Measurements from ENCODE around the gene VDR. TPM values are rescaled to one million over a fixed set of nuclear protein-coding genes. Genes with fewer than 3 reads are reported as not detected.

Gene VDR
- total RNA-seq, 1 donor, result 32.2 TPM

- Histone ChIP-seq H3K9me3 (ENCODE audit: low read depth, low read length) (no peaks in the 10 kb centered on the region), H3K4me3 (ENCODE audit: insufficient read depth, low read length) (no peak overlapping the region), H3K27ac (ENCODE audit: low read depth, low read length) (no peak overlapping the region), H3K36me3 (ENCODE audit: insufficient read depth, low read length) (peaks cover 35% of the 10 kb centered on the region), H3K27me3 (ENCODE audit: insufficient read depth, low read length) (no peaks in the 10 kb centered on the region), H2AFZ (ENCODE audit: low read length) (no peak overlapping the region), H3K79me2 (ENCODE audit: insufficient read depth, low read length) (no peaks in the 10 kb centered on the region), H4K20me1 (ENCODE audit: insufficient read depth, low read length) (peaks cover 4% of the 10 kb centered on the region), H3K4me2 (ENCODE audit: insufficient read depth, low read length) (no peak overlapping the region), H3K4me1 (ENCODE audit: insufficient read depth, low read length) (peaks cover 11% of the 10 kb centered on the region)
- no peak for DNase-seq (ENCODE audit: insufficient read length, low spot score, missing footprints)
- no peak for TF ChIP-seq CTCF (IDR thresholded peaks at IDR 0.05; ENCODE audit: extremely low read depth, low read depth, low read length)
Measured at GRCh38 chr12:47863467-47863866, 41.3 kb downstream of the VDR start.

- H3K4me1 ChIP-seq (ENCODE audit: insufficient read depth, low read length), result peaks cover 7% of the 10 kb centered on the region
- no peak for TF ChIP-seq CTCF (IDR thresholded peaks at IDR 0.05; ENCODE audit: extremely low read depth, low read depth, low read length)
- no peaks in the 10 kb centered on the region for H3K27me3 ChIP-seq (ENCODE audit: insufficient read depth, low read length)
- peaks cover 1% of the 10 kb centered on the region for H4K20me1 ChIP-seq (ENCODE audit: insufficient read depth, low read length)
- no peak overlapping the region for H3K4me3 ChIP-seq (ENCODE audit: insufficient read depth, low read length)
- no peak overlapping the region for H3K4me2 ChIP-seq (ENCODE audit: insufficient read depth, low read length)
- no peaks in the 10 kb centered on the region for H3K9me3 ChIP-seq (ENCODE audit: low read depth, low read length)
- peaks cover 35% of the 10 kb centered on the region for H3K36me3 ChIP-seq (ENCODE audit: insufficient read depth, low read length)
- H3K79me2 ChIP-seq (ENCODE audit: insufficient read depth, low read length), result no peaks in the 10 kb centered on the region
- peak; percentile 75 for DNase-seq (ENCODE audit: insufficient read length, low spot score, missing footprints)
- H3K27ac ChIP-seq (ENCODE audit: low read depth, low read length), result no peak overlapping the region
- H2AFZ ChIP-seq (ENCODE audit: low read length), result no peak overlapping the region
Measured at GRCh38 chr12:47862881-47863280, 41.9 kb downstream of the VDR start.

- Histone ChIP-seq H3K4me2 (ENCODE audit: insufficient read depth, low read length) (no peak overlapping the region), H3K4me1 (ENCODE audit: insufficient read depth, low read length) (peaks cover under 1% of the 10 kb centered on the region), H3K4me3 (ENCODE audit: insufficient read depth, low read length) (no peak overlapping the region), H3K9me3 (ENCODE audit: low read depth, low read length) (no peaks in the 10 kb centered on the region), H4K20me1 (ENCODE audit: insufficient read depth, low read length) (no peaks in the 10 kb centered on the region), H3K27me3 (ENCODE audit: insufficient read depth, low read length) (no peaks in the 10 kb centered on the region), H3K36me3 (ENCODE audit: insufficient read depth, low read length) (peaks cover 35% of the 10 kb centered on the region), H3K79me2 (ENCODE audit: insufficient read depth, low read length) (no peaks in the 10 kb centered on the region), H3K27ac (ENCODE audit: low read depth, low read length) (no peak overlapping the region), H2AFZ (ENCODE audit: low read length) (no peak overlapping the region)
- DNase-seq (ENCODE audit: insufficient read length, low spot score, missing footprints), result no peak
- no peak for TF ChIP-seq CTCF (IDR thresholded peaks at IDR 0.05; ENCODE audit: extremely low read depth, low read depth, low read length)
Measured at GRCh38 chr12:47862167-47862750, 42.5 kb downstream of the VDR start.

GRCh38 chr12:47860873-47861272, 43.9 kb downstream of the VDR start:
- TF ChIP-seq CTCF (IDR thresholded peaks at IDR 0.05; ENCODE audit: extremely low read depth, low read depth, low read length), result no peak
- Histone ChIP-seq H2AFZ (ENCODE audit: low read length) (no peak overlapping the region), H3K27me3 (ENCODE audit: insufficient read depth, low read length) (no peaks in the 10 kb centered on the region), H3K4me3 (ENCODE audit: insufficient read depth, low read length) (no peak overlapping the region), H3K4me1 (ENCODE audit: insufficient read depth, low read length) (no peaks in the 10 kb centered on the region), H4K20me1 (ENCODE audit: insufficient read depth, low read length) (no peaks in the 10 kb centered on the region), H3K79me2 (ENCODE audit: insufficient read depth, low read length) (no peaks in the 10 kb centered on the region), H3K4me2 (ENCODE audit: insufficient read depth, low read length) (no peak overlapping the region), H3K36me3 (ENCODE audit: insufficient read depth, low read length) (peaks cover 44% of the 10 kb centered on the region), H3K27ac (ENCODE audit: low read depth, low read length) (no peak overlapping the region), H3K9me3 (ENCODE audit: low read depth, low read length) (no peaks in the 10 kb centered on the region)
- DNase-seq (ENCODE audit: insufficient read length, low spot score, missing footprints), result no peak

All from osteoblast (primary cell).